Dendritic cell treated with granulocyte-macrophage colony-stimulating factor and Interleukin-4, amounts not matched to agents 40 ng/mL and 50 ng/mL, for 4 days (primary cell): Measurements from ENCODE around the gene UNC5C.

ENCODE experiments used
- H3K27ac Mint-ChIP-seq: one replicate; pipeline ENCODE4 v1.8.0; 2022; ENCODE audit warnings: mild to moderate bottlenecking, mixed read lengths
- H3K27me3 Mint-ChIP-seq: one replicate; pipeline ENCODE4 v1.8.0; 2022; ENCODE audit warnings: mild to moderate bottlenecking, mixed read lengths
- H3K36me3 Mint-ChIP-seq: one replicate; pipeline ENCODE4 v1.8.0; 2022; ENCODE audit warnings: low read depth, mixed read lengths
- H3K4me1 Mint-ChIP-seq: one replicate; pipeline ENCODE4 v1.8.0; 2022; ENCODE audit warnings: low read depth, mixed read lengths
- H3K4me3 Mint-ChIP-seq: one replicate; pipeline ENCODE4 v1.8.0; 2022; ENCODE audit warnings: mild to moderate bottlenecking, moderate library complexity, mixed read lengths
- H3K9me3 Mint-ChIP-seq: one replicate; pipeline ENCODE4 v1.8.0; 2022; ENCODE audit warnings: mixed read lengths
- intact Hi-C: fragments of 100-400 bp; cut with micrococcal nuclease; formaldehyde crosslinking; loops from one replicate; pipeline ENCODE4 v1.15.0; 2022

The UNC5C gene

GRCh38 chr4:95363559-95363925 lies 185.2 kb downstream of the UNC5C start:
- H3K4me3 Mint-ChIP-seq: no peak overlapping the region
- no peaks in the 10 kb centered on the region for H3K4me1 Mint-ChIP-seq
- H3K36me3 Mint-ChIP-seq: no peaks in the 10 kb centered on the region
- H3K9me3 Mint-ChIP-seq: no peaks in the 10 kb centered on the region
- no peaks in the 10 kb centered on the region for H3K27me3 Mint-ChIP-seq
- H3K27ac Mint-ChIP-seq: no peak overlapping the region
- intact Hi-C loops: no loop called here

DNA sequence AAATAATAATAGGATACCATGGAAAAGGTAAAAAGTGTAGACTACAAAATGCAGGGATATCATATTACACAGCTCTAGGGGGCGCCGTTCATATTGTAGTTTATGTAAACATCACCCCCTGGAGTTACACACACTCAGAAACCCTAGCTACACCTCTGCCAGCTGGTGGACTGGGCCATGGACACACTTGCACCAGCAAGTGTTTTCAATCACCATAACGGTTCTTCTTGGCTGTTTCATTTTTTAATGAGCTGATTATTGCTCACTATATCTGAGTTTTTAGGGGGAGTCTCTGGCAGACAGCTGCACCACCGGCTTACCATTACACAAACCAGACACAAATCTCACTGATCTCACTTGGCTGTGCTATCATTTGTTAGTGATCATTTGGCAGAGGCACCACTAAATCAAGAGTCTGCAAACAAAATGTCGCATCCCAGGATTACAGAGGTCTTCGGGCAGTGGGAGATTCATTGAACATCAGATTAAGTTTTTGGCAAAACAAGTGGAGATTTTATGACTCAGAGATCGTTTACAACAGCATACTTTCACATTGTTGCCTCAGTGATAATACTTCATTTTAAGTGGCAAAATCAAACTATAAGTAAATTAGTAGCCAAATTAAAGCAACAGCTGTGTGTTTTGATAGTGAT lies 185.7 kb downstream of the UNC5C start:
- H3K27ac Mint-ChIP-seq: no peak overlapping the region
- H3K4me3 Mint-ChIP-seq: no peak overlapping the region
- no peaks in the 10 kb centered on the region for H3K4me1 Mint-ChIP-seq
- H3K36me3 Mint-ChIP-seq: no peaks in the 10 kb centered on the region
- intact Hi-C loops: no loop called here
- no peaks in the 10 kb centered on the region for H3K27me3 Mint-ChIP-seq
- H3K9me3 Mint-ChIP-seq: no peaks in the 10 kb centered on the region

DNA sequence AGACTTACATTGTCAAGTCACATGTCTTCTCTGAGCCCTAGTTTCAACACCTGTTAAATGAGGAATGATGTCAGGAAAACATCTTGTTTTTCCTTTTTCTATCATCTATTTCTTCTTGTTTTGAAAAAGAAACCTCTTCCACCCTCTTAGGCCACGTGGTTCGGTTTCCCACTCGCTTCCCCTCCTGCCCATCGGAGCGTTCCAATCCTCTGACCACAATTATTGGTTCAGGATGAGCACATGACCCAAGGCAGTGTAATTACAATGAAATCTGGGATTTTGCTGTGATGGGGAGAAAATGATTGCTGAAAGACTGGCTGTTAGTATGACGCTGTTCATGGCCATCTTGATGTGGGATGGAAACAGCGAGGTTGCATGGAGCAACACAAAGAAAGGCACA lies 186.7 kb downstream of the UNC5C start:
- Mint-ChIP-seq H3K4me3 (no peak overlapping the region), H3K4me1 (no peaks in the 10 kb centered on the region), H3K27me3 (no peaks in the 10 kb centered on the region), H3K36me3 (no peaks in the 10 kb centered on the region), H3K27ac (no peak overlapping the region), H3K9me3 (no peaks in the 10 kb centered on the region)
- intact Hi-C loops: no loop called here

GRCh38 chr4:95361696-95361965 lies 187.1 kb downstream of the UNC5C start:
- H3K4me3 Mint-ChIP-seq: no peak overlapping the region
- no peaks in the 10 kb centered on the region for H3K9me3 Mint-ChIP-seq
- H3K27me3 Mint-ChIP-seq: no peaks in the 10 kb centered on the region
- intact Hi-C loops: no loop called here
- H3K36me3 Mint-ChIP-seq: no peaks in the 10 kb centered on the region
- H3K4me1 Mint-ChIP-seq: no peaks in the 10 kb centered on the region
- no peak overlapping the region for H3K27ac Mint-ChIP-seq

DNA sequence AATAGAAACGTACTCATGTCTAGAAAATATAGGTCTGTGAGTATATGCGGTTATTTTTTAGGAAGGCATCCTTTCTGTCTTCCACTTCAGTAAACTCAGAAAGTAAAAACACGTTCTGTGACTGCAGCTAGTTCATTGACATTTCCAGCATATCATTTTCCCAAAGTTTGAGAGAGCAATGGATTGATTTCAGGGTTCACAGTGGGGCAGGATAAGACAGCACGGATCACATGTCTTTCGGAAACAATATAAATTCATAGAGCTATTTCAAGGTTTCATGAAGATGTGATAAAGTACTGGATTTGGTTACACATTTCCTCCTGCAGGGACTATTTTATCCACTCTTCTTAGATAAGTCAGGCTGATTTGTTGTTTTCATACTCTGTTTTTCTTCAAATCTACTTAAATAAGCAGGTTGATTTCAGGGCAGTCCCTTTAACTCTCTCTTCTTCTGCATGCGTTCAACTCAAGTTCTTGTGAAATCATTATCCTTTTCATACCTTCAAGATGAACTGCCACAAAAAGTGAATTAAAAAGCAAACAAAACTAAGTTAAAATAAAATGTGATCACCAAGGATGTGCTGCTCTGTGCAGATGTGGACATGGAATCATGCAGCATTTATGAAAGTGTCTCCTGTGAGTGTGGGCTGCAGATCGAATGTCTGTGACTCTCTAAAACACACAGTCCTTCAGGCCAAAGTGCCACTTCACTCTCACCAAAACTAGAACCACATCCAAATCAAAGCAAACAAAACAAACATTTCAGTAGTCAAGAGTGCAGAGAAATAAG lies 187.7 kb downstream of the UNC5C start:
- no peaks in the 10 kb centered on the region for H3K4me1 Mint-ChIP-seq
- intact Hi-C loops: no loop called here

GRCh38 chr4:95360256-95360903 lies 188.4 kb downstream of the UNC5C start:
- Mint-ChIP-seq H3K36me3 (no peaks in the 10 kb centered on the region), H3K9me3 (no peaks in the 10 kb centered on the region), H3K27ac (no peak overlapping the region), H3K4me1 (no peaks in the 10 kb centered on the region), H3K27me3 (no peaks in the 10 kb centered on the region), H3K4me3 (no peak overlapping the region)
- intact Hi-C loops: no loop called here

More for the DNA sequence above, 187.7 kb downstream of the UNC5C start:
- Mint-ChIP-seq H3K27me3 (no peaks in the 10 kb centered on the region), H3K36me3 (no peaks in the 10 kb centered on the region), H3K27ac (no peak overlapping the region), H3K9me3 (no peaks in the 10 kb centered on the region), H3K4me3 (no peak overlapping the region)

GRCh38 chr4:95358421-95358820 lies 190.4 kb downstream of the UNC5C start:
- intact Hi-C loops: no loop called here
- Mint-ChIP-seq H3K4me1 (no peaks in the 10 kb centered on the region), H3K27ac (no peak overlapping the region), H3K27me3 (no peaks in the 10 kb centered on the region), H3K9me3 (no peaks in the 10 kb centered on the region), H3K36me3 (no peaks in the 10 kb centered on the region), H3K4me3 (no peak overlapping the region)

DNA sequence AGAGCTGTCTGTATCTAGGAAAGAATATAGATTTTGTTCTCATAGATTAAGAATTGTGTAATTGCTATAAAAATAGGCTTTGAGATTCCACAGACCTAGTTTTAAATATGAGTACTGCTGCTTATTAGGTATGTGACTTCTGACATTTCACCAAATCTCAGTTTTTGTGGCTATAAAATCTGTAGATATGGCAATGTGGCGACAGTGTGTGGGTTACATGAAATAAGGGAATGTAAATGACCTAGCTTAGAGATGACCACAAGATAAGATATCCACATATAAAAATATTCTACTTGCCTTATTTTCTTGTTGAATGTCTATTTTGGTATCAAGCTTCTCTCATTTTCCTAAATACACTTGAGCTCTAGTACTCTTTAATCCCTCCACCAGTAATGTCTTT lies 193.8 kb downstream of the UNC5C start:
- H3K27ac Mint-ChIP-seq: no peak overlapping the region

DNA sequence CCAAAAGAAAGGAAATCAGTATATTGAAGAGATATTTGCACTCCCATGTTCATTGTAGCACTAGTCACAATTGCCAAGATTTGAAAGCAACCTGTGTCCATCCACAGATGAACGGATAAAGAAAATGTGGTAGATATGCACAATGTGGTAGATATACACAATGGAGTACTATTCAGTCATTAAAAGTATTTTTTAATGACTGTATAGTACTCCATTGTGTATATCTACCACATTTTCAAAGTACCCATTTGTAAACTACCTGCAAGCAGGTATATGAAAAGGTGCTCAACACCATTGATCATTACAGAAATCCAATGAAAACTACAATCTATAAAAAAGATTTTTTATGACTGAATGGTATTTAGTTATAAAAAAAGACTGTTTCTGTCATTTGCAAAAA lies 200.4 kb downstream of the UNC5C start:
- H3K4me3 Mint-ChIP-seq: no peak overlapping the region
- intact Hi-C loops: no loop called here
- H3K27me3 Mint-ChIP-seq: no peaks in the 10 kb centered on the region
- H3K9me3 Mint-ChIP-seq: peaks cover 42% of the 10 kb centered on the region
- no peak overlapping the region for H3K27ac Mint-ChIP-seq
- H3K36me3 Mint-ChIP-seq: no peaks in the 10 kb centered on the region
- no peaks in the 10 kb centered on the region for H3K4me1 Mint-ChIP-seq

More for the DNA sequence above, 193.8 kb downstream of the UNC5C start:
- peaks cover 12% of the 10 kb centered on the region for H3K9me3 Mint-ChIP-seq
- H3K4me3 Mint-ChIP-seq: no peak overlapping the region
- H3K36me3 Mint-ChIP-seq: no peaks in the 10 kb centered on the region
- intact Hi-C loops: no loop called here
- no peaks in the 10 kb centered on the region for H3K27me3 Mint-ChIP-seq
- H3K4me1 Mint-ChIP-seq: no peaks in the 10 kb centered on the region

DNA sequence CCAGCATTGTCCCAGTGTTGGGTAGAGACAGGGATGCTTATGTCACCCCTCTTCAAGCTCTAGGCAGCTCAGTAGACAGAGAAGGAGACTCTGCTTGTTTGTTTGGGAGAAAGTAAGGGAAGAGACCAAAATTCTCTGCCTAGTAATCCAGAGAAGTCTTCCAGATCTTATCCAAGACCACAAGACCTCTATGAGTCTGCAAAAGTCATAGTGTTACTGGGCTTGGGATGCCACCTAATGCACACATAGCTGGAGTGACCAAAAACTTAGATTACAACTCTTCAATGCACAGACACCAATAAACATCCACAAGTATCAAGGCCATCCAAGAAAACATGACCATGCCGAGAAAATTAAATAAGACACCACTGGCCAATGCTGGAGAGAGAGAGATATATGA lies 205.5 kb downstream of the UNC5C start:
- H3K27ac Mint-ChIP-seq: no peak overlapping the region
- H3K9me3 Mint-ChIP-seq: peaks cover 55% of the 10 kb centered on the region
- H3K36me3 Mint-ChIP-seq: no peaks in the 10 kb centered on the region
- no peaks in the 10 kb centered on the region for H3K4me1 Mint-ChIP-seq
- intact Hi-C loops: no loop called here
- no peak overlapping the region for H3K4me3 Mint-ChIP-seq
- no peaks in the 10 kb centered on the region for H3K27me3 Mint-ChIP-seq

- Mint-ChIP-seq H3K4me3 (no peak overlapping the region), H3K27me3 (no peaks in the 10 kb centered on the region), H3K4me1 (no peaks in the 10 kb centered on the region), H3K9me3 (peaks cover 40% of the 10 kb centered on the region), H3K36me3 (no peaks in the 10 kb centered on the region), H3K27ac (no peak overlapping the region)
- intact Hi-C loops: no loop called here
Observed at GRCh38 chr4:95340191-95340590, 208.6 kb downstream of the UNC5C start.

DNA sequence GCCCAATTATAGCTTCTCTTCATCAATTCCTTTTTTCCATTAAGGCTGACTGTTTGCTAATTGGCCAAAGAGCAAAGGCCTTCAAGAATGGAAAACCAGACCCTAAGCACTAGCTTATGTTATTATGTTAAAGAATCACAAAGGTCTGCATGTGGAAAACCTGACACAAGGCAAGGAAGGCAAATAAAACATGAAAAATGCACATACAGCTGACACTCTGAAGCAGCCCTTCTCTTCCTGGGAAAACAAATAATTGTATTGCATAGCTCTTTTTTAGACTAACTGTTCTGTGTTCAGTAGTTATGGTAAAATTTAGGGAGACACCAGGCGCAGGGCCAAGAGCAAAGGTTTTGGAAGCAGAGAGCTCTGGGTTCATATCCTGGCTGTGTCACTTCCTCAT lies 223.1 kb downstream of the UNC5C start:
- H3K9me3 Mint-ChIP-seq: no peaks in the 10 kb centered on the region
- H3K27me3 Mint-ChIP-seq: no peaks in the 10 kb centered on the region
- intact Hi-C loops: no loop called here

GRCh38 chr4:95319169-95319568 lies 229.6 kb downstream of the UNC5C start:
- no peaks in the 10 kb centered on the region for H3K27me3 Mint-ChIP-seq
- no peaks in the 10 kb centered on the region for H3K36me3 Mint-ChIP-seq
- no peaks in the 10 kb centered on the region for H3K9me3 Mint-ChIP-seq
- H3K4me3 Mint-ChIP-seq: no peak overlapping the region
- H3K27ac Mint-ChIP-seq: no peak overlapping the region
- no peaks in the 10 kb centered on the region for H3K4me1 Mint-ChIP-seq
- intact Hi-C loops: no loop called here

More for the DNA sequence above, 223.1 kb downstream of the UNC5C start:
- Mint-ChIP-seq H3K4me1 (no peaks in the 10 kb centered on the region), H3K27ac (no peak overlapping the region), H3K36me3 (no peaks in the 10 kb centered on the region), H3K4me3 (no peak overlapping the region)

DNA sequence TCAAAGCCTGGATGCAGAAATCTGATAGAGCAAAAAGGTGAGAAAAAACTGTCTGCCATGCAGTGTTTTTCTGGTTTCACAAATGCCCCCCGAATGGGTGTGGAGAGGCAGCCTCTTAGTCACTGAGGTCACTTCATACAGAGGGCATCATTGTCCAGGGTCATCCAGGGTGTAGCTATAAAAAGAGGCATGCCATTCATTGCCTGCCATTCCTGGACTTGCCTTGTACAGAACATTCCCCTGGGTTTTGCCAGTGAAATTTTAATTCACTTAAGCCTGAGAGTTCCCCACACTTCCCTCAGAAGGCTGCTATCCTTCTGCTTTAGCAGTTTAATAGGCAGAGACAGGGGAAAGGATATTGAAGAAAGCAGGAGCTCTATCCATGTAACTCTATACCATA lies 230.3 kb downstream of the UNC5C start:
- Mint-ChIP-seq H3K36me3 (no peaks in the 10 kb centered on the region), H3K27ac (no peak overlapping the region), H3K4me3 (no peak overlapping the region), H3K4me1 (no peaks in the 10 kb centered on the region), H3K27me3 (no peaks in the 10 kb centered on the region), H3K9me3 (no peaks in the 10 kb centered on the region)
- intact Hi-C loops: no loop called here
